GM18505 (cell line): Measurements from ENCODE around the gene MED12L.

Experiments
- ATAC-seq: cut with Tn5 transposase; IDR thresholded peaks from one replicate; pipeline ENCODE4 v1.9.1; 2021; ENCODE audit not compliant: unreplicated experiment
- POLR2A ChIP-seq: IDR thresholded peaks from 4 replicates; pipeline ENCODE4 v1.6.1; 2011; ENCODE audit warnings: borderline replicate concordance; ENCODE audit not compliant: insufficient read depth, insufficient read length; ENCODE audit errors: extremely low read depth

Gene MED12L

DNA sequence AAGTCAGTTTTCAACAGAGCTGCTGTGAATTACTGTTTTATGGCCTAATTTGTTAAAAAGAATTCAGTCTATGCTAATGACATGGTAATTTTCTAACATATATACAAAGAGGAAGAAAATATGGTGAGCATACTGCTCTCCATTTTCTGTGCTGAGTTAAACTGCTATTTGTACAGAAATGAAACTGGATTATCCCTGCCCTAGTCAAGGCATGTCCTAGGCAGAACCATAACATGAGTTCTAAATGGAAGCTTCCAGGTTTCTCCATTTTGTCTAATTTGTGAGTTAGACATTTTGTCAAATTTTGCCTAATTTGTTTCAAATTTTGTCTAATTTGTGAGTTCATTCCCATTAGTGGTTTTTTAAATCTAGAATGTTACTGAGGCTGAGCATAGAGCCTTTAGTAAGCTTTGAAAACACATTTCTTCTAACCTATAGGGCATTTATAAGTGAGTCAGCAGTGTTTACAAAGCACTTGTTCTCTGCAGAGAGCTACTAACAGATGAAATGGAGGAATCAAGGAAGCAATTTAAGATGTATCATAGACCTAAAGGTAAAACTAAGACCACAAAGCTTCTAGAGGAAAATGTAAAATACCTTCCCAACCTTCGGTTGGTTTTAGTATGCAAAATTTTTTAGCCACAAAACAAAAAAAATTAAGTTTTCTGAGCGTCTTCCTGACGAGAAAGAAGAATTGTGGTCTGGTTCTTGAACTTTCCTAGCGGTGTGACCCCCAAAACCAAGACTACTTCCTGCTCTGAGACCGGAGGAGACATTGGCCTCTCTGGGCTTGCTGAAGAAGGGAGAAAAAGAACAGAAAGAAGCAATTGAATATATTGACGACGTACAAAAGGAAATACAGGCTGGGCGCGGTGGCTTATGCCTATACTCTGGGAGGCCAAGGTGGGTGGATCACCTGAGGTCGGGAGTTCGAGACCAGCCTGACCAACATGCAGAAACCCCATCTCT is 183.1 kb downstream of the MED12L start:
- TF ChIP-seq POLR2A: no peak
- ATAC-seq: no peak

DNA sequence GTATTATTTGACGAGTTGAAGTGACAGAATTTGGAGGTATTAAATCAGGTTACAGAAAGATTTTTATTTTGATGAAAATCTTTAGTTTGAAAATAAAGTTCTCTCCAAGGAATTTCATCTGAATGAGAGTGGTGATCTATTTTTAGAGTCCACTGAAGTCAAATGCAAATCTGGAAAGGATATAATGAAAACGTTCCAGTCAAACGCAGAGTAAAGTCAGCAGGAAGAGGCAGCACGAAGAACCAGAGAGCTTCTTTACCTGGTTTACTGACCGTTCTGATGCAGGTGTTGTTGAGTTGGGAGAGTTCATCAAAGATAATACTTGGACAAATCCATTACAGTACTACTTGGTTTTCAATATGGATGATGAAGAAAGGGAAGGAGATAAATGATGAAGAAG is 184.2 kb downstream of the MED12L start:
- ATAC-seq: no peak
- no peak for TF ChIP-seq POLR2A

DNA sequence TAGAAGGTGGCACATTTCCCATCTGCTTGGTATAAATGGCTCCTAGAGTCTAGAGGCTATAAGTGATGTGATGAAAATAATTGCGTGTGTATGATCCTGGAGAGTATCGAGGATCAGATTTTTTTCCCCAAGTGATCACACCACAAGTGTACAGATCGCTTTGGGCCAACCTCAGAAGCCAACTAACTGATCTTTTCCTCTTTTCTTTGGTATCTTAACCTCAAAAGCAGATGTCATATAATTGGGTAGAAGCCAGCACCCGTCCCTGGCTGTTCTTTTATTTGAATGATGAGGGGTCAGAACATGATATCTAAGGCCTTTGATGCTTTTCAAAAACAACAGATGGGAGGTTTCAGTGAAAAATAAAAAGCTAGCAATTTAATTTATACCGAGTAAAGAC is 189.6 kb downstream of the MED12L start:
- no peak for TF ChIP-seq POLR2A
- no peak for ATAC-seq

DNA sequence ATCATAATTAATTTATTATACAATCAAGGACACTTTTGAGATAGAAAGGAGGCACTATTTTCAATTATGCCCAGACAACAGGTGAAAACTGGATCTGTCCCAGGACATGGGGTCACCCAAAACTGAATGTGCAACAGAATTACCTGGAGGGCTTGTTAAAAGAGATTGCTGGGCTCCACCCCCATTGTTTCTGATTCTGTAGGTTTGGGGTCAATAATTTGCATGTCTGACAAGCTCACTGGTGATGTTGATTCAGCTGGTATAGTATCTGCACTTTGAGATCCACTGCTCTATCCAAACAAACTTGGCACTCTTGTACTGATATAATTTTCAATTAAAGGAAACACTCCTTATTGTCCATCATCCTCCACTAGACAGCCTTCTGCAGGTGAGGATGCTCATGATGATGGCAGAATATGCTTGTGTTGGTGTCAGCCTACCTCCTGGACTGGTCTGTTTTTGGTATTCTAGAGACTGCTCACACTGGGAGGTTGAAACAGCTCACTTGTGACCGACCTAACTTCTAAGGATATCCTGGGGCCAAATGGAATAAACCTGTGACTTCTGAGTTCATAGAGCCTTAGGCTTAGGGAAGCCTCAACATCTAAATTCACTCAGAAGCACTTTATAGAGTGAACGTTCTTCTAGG is 190.7 kb downstream of the MED12L start:
- no peak for TF ChIP-seq POLR2A
- ATAC-seq: peak; percentile 32

DNA sequence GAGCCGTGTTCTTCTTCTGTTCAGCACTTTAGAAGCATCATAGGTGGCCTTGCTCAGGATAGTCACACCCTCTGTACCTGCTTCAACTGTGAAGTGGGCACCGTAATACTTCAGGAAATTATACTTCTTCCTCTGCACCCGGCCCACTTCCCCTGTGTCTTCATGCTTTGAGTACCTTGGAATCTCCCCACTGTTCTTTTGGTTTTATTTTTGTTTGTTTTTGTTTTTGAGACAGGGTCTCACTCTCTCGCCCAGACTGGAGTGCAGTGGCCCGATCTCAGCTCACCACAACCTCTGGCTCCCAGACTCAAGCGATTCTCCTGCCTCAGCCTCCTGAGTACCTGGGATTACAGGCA is 191.2 kb downstream of the MED12L start:
- peak; percentile 50 for ATAC-seq
- no peak for TF ChIP-seq POLR2A

DNA sequence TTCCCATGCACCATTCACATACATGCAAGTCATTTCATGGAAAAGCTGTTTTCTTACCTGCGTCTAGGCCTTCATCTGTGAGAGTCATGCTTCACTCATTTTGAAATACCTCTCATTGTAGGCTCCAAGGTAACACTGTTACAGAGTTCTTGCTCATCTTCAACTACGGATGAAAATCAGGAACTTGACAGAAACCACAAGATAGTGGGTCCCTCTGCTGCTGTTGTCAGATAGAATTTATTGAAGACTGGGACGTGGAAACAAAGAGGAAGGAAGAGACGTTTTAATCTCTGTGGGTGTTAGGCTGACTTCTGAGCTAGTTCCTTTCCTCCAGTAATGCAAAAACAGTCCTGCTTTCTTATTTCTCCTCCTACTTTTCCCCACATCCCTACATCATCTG is 192.8 kb downstream of the MED12L start, which contains the start of gene P2RY14:
Gene P2RY14, minus strand, starts transcription at position 313 of the 400 bp plus-strand sequence. CDS start 64,226 bp downstream, outside the sequence.
- no peak for TF ChIP-seq POLR2A
- ATAC-seq: no peak

DNA sequence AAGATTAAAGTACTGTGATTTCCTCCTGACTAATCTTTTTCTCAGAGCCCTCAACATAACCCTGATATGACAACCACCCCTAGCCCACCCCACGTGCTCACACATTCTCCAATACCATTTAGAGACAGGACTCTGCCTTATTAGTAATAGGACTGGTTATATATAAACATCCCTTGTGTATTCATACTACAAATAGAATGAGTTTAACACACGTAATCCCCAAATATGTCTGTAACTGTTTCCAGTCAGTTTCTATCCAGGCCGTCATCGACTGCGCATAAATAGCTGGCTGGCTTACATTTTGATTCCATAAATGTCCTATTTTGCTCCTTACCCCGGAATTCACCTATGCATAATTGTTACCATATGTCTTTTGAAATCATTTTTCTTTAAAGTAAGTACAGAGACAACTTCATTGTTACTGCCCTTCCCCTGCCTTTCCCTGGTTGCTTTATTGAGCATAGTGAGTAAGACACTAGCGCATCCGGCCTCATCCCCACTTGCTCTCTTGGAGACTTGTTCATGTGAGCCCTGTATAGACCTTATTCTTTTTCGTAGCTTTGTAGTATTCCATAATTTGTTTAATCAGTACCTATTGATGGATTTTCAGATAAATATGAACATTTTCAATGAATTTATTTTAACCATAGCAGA is 196.3 kb downstream of the MED12L start:
- no peak for ATAC-seq
- TF ChIP-seq POLR2A: no peak

DNA sequence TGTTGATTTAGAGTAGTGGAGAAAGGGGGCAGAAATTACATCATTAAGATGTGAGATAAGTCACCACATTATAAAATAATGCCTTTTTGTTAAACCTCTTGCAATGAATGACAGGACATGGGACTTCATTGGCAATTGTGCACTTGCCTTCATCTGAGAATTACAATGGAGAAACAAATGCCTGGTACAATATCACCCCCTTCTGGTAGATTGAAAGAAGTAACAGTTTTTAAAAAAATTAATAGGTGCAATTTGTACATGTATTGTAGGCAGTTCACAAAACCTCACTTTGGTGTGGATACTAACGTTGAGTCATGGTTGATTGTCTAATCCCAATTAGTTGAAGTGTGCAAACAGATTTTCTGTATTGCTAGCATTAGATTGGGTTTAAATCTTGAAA is 197.5 kb downstream of the MED12L start:
- no peak for TF ChIP-seq POLR2A
- no peak for ATAC-seq

DNA sequence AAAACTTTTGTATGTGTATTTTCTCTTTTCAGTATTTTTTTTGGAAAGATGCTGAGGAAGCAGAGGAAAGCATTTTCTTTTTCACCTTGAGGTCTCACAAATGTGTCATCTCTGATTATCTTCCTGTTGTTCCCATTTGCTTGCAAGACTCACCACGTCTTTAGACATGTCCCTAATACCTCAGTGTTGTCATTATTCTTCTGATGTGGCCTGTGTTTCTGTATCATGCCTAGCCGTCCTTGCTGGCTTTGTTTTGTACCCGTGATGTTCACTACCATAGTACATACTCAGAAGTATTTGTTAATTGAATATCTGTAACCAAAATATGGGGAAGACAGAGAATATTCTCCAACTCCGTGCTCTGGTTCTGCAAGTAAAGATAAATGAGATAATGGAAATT is 197.9 kb downstream of the MED12L start:
- no peak for TF ChIP-seq POLR2A
- no peak for ATAC-seq

DNA sequence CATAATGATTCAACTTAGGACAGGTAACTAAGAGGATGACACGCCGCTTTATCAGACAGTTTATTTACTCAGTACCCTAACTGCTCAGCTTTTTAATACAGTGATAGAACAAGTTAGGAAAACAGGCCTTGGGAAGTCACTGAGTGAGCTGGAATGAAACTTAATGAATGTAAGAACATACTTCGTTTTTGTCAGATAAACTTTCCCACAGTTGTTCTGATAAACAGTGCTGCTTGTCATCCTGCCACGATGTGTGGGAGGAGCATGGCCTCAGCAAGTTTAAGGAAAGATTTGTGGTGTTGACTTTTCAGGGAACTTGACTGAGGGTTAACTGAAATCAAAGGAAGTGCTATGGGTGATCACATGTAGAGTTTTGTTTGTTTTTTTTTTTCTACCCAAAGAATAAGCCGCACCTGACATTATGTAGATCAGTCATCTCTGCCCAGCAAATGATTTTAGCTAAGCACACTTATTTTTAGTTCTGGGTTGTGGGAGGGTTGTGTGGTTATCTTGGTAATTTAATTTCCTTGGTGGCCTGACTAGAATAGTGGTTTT is 198.5 kb downstream of the MED12L start:
- no peak for ATAC-seq
- TF ChIP-seq POLR2A: no peak

DNA sequence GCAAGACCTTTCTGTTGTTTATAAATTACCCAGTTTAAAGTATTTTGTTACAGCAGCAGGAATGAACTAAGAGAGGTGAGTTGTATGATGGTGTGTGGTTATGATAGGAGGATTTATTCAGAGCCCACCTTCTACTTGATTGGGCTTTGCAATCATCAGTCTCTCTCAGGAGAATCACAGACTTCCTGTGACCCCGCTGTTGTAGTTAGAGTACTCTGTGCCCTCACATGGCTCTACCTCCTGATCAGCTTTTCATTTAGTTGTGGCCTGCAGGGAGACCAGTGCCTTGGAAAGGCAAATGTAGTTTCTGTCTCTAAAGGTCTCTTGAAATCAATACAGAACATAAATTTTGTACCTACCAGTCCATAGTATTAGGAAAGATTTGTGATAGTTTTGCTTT is 200.5 kb downstream of the MED12L start:
- TF ChIP-seq POLR2A: no peak
- no peak for ATAC-seq

DNA sequence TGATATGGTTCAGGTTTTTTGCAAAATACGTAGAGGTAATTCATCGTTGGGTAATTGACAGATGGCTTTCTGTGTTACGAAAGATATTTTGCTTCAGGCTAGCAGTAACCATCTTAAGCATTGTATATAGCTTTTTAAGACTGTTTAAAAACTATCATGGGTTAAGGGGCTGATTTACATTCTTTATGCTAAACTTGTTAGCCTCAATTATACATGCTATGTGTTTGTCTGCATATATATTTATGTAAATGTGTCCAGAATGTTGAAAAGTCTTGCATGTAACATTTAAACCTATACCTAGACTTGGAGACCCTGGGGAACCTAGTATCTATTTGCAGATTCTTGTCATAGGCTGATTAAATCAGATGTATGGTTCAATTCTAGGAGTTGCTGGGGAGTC is 204.0 kb downstream of the MED12L start:
- no peak for TF ChIP-seq POLR2A
- no peak for ATAC-seq

DNA sequence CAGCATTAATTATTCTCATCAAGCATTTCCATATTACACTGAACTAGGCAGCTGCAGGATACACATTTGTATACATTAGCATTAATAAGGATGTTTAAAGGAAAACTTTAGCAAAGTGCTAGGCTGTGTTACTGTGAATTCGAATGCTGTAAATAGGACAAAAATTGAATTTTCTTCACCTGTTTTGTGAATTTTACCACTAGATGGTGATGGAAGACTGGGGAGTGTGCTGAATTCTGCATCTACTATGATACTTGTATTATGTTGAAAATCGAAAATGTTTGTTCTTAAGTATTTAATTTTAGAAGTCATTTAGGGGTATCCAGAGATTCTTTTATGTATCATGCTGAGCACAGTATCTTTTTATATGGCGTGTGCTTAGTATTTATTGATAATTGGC is 205.2 kb downstream of the MED12L start:
- TF ChIP-seq POLR2A: no peak

More for the DNA sequence above, 205.2 kb downstream of the MED12L start:
- no peak for ATAC-seq
